Stimulated activated naive CD4-positive, alpha-beta T cell treated with Interleukin-2 at 50 U/mL for 16 hours (primary cell): ENCODE results near the gene TRRAP.
"Not testable (repeated sequence)": the region's sequence is repeated elsewhere in the genome, so short reads cannot be mapped to it uniquely, and the experiment has no call there.

Experiments
- DNase-seq: peaks from one replicate; lab custom pipeline; 2025; lab: John Stamatoyannopoulos, UW

TRRAP gene

DNA sequence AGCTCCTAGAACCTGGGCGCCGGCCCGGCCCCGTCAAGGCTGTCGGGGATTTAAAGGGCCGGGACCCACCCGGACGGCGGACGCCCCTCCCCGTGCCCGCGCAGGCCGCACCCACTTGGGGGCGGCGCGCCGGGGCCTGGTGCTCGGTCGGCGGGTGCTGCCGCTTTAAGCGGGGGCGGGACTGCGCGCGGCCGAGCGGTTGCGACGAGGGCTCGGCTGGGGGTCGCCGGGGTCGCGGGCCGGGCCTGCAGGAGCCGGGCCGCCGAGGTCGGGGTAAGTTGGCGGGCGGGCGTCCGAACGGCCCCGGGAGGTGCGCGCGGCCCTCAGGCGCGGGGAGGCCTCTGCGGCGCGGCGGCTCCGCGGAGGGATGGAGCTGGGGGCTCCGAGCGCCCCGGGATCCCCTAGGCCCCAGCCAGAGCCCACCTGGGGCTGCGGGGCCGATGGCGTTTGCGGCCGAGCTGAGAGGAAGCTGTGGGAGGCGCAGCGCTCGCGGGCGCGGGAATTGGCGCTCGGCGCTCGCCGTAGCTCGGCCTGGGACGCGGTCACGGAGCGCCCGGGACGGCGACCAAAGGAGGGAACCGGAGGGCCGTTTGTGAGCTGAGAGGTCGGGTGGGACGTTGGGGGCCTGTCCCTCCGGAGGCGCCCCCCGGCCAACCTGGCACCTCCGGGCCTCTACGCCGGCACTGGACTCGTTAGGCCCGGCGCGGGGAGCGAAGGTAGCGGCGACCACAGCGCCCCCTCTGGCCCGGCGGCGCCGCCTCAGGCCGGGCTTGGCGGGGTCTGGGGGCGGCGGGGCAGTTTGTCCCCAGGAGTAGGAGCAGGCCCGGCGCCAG lies at the start of gene TRRAP:
Gene TRRAP, plus strand, starts transcription at position 168 of the 833 bp plus-strand sequence. CDS start 2,619 bp downstream, outside the sequence.
- DNase-seq = peak; percentile 72

DNA sequence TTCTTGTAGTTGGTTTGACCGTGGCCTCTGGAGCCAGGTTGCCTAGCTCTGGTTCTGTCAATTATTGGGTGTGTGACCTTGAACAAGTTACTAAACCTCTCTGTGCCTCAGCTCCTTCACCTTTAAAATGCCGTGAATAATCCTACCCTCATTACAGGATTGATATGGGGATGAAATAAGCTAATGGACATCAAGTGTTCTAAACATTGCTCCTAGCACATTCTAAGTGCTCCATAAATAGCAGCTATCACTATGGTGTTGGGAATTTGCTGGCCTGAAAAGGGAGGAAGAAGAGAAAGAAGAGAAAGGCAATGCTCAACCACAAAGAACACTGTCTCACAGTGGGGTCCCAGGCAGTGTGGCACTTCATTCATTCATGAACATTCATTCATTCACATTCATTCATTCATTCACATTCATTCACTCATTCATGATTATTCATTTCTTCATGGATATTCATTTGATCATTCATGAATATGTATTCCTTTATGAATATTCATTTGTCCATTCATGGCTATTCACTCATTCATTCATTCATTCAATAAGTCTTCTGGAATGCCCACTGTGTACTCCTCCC lies 47.3 kb upstream of the TRRAP start:
- no peak for DNase-seq

DNA sequence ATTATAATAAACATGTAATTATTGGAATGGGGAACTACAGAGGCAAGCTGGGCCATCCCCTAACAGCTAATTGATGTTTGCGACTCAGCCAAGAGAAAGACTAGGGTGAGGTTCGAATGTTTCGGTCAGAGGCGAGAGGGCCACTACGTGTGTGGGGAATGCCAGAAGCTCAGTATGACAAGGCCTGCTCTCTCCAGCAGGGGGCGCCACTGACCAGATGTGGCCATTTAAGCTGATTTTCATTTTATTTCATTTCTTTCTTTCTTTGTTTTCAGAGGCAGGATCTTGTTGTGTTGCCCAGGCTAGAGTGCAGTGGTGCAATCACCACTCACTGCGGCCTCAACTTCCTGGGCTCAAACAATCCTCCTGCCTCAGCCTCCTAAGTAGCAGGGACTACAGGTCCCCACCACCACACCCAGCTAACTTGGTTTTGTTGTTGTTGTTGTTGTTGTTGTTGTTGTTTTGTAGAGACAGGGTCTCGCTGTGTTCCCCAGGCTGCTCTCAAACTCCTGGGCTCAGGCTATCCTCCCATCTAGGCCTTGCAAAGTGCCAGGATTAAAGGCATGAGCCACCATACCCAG lies 46.6 kb upstream of the TRRAP start:
- DNase-seq = peak; percentile 14

DNA sequence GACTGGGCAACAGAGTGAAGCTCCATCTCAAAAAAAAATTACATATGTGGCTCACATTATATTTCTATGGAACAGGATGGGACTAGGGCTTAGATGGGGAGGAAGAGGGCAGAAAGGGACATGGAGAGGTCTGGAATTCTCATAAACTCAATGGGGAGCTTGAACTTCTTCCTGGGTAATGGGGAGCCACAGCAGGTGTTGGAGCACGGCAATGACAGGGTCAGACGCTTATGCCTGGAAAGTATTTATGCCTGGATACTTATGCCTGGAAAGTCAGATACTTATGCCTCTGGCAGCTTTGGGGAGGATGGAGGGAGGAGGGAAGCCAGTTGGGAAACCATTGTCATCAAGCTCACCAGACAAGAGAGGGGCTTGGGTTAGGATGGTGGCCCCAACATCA lies 45.3 kb upstream of the TRRAP start:
- DNase-seq = no peak

DNA sequence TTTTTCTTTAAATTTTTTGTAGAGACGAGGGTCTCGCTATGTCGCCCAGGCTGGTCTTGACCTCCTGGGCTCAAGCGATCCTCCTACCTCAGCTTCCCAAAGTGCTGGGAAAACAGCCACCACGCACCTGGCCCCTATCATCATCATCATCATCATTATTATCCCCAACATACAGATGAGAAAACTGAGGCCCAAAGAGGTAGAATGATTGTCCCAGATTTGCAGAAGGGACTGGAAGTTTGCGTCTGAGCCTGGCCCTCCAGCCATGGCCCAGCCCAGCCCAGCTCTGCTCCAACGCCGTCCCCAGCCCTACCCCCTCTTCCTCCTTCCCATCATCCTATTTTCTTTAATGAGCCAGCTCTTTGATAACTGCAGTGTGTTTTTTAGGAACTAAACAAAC lies 43.4 kb upstream of the TRRAP start:
- DNase-seq = no peak

DNA sequence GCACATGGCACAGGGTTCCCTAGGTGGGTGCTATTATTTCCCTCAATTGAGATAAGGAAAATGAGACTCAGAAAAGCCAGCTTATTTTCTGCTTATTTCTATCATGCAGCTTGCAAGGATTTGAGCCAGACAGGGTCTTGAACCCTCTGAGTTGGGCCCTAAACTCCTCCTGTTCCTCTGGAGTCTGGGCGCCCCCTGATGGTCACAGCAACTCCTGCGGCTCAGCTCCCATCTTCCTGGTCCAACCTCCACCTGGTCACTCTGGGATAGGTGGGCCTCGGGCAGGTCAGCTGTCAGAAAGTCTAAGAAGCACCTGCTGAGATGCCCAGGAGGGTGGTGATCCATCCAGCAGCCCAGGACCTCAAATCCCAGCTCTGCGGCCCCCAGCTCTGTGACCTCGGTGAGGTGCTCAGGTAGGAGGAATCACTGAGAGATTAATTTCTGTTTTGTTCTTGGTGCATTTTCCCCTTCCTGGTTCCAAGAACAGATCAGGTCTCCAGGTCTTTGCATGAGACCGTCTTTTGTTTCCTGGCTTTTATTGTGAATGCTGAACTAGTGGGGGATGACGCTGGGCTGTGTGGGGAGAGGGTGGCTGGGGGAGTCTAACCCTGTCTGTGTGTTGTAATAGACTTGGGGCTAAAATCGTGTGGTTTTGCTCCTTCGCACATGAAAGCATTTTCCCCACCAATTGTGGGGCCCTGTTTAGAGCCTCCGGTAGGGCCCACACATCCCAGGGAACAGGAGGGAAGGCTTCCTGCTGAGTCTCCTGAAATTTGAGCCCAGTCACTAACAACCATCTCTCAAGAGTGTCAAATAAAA lies 41.3 kb upstream of the TRRAP start:
- no peak for DNase-seq

DNA sequence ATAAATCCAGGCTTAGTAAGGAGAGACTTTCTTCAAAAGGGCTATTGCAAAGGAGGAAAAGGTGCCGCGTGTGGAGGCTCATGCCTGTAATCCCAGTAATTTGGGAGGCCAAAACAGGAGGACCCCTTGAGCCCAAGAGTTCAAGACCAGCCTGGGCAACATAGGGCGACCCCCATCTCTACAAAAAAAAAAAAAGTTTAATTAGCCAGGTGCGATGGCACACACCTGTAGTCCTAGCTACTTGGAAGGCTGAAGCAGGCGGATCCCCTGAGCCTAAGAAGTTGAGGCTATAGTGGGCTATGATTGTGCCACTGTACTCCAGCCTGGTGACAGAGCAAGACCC lies 40.7 kb upstream of the TRRAP start:
- no peak for DNase-seq

DNA sequence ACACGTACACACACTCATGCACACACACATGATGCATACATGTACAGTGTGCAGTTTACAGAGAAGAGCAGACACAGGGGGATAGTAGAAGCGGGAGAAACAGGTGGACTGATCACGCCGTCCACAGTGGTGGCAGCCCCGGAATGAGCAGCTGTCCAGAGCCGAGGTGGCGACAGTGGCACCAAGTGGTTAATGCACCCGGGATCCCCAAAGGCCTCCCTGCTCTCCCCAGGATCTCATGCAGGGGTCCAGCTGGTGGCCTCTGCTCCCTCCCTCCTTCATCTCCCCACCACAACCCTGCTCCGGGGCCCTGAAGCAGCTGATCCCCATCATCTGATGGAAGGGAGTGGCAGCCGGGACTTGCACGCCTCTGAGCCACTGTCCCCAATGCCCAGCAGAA lies 38.2 kb upstream of the TRRAP start:
- no peak for DNase-seq

DNA sequence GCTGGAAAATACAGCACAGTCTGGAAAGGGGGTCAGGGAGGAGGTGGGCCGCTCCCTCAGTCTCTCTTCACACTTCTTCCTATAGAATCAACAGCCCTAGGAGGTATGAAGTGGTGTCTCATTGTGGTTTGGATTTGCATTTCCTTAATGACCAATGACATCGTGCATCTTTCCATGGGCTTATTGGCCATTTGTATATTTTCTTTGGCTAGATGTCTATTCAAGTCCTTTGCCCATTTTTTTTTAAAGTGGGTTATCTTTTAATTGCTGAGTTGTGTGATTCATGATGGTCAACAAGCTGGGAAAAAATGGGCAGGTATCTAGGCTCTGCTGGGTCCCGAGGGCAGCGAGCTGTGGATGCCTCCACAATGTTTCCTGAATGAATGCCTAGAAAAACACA lies 37.6 kb upstream of the TRRAP start:
- no peak for DNase-seq

DNA sequence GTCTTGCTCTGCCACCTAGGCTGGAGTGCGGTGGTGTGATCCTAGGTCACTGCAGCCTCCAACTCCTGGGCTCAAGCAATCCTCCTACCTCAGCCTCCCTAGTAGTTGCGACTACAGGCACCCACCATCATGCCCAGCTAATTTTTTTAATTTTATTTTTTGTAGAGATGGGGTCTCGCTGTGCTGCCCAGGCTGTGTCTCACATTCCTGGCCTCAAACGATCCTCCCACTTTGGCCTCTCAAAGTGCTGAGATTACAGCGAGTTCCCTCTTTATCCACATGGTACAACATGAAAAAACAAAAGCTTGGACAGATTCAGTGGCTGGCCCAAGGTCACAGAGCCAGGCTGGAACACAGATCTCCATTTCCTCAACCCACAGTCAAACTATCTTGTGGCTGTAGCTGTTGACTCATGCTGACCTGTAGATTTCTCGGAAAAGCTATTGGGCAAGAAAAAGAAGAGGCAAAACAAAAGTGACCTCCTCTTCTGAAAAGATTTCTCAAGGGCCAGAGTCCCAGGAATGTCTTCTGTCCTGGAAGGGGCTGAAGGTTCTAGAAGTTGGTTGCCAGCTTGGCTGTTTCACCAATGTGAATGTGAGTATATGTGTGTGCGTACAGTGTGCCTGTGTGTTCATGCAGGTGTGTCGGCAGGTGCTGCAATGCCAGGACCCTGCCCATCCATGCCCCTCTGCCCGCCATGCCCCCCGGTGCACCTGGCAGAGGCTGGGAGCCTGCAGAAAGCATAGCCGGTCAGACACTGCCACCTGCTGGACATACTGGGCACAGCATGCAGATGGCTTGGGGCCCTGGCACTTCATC lies 36.9 kb upstream of the TRRAP start:
- DNase-seq = peak; percentile 59

DNA sequence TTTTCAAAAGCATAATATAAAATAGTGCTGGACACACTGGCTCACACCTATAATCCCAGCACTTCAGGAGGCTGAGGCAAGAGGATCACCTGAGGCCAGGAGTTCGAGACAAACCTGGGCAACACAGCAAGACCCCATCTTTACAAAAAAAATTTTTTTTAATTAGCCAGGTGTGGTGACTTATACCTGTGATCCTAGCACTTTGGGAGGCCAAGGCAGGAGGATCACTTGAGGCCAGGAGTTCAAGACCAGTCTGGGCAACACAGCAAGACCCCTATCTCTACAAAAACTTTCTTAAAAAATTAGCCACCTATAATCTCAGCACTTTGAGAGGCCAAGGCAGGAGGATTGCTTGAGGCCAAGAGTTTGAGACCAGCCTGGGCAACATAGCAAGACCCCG lies 35.8 kb upstream of the TRRAP start:
- not testable (repeated sequence) for DNase-seq

DNA sequence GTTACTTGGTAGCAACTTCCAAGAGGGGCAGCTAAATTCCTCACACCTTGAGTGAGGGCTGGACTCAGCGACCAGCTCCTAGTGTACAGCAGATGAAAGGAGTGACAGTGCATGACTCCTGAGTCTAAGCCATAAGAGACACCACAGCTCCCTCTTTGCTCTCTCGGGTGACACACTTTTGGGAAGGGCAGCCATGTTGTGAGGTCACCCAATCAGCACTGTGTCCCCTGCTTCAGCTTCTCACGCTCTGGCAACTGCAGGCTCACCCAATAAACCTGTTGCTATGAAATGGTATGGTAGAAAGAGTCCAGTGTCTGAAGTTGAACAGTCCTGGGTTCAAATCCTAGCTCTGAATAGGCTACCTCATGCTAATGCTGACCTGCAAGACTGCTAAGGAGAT lies 29.4 kb upstream of the TRRAP start:
- no peak for DNase-seq

DNA sequence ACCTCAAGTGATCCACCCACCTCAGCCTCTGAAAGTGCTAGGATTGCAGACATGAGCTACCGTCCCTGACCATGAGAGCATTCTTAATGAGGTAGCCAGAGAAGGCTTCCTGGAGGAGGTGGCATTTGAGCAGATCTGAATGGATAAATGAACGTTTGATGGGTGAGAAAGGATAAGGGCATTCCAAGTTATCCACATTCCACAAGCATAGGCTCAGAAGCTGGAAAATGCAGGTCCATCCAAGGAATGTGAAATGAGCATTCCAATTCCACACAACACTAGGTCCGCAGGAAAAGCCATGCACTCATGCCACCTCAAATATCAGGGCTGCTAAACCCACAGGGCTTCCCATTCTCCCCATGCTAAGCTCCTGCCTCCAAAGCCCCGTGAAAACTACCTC lies 25.5 kb upstream of the TRRAP start:
- no peak for DNase-seq

DNA sequence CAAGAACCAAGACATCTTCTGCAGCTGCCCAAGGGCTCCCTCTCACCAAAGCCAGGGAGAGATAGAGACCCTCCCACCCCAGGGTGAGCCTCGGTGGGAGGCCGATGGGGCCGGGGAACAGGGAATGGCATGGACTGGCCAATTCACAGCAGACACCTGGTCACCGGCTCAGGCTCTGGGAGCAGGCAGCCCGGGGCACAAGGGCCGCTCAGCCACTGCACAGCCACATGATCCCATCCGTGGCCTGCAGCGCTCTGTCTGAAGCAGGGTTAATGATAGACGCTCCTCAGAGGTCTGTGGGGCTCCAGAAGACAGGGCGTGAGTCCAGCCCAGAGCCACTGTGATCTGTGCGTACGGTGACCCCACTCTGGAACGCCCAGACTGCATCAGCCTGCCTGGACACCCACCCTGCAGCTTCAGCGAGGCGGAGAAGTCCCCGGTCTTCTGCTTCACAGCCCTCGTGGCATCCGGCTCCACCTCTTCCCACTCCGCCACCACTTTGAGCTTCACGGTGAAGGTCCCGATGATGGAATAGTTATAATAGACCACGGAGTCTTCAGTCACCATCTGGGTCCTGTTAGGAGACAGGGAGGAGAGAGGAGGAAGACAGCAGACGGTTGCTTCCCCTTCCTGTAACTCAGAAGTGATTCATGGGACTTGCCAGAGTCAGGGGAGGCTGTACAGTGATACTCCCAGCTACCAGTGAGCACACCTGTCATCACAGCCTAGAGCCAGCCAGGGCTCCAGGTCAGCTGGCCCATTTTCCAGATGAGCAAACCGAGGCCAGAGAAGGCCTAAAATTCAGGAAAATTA lies 22.5 kb upstream of the TRRAP start:
- DNase-seq = no peak

DNA sequence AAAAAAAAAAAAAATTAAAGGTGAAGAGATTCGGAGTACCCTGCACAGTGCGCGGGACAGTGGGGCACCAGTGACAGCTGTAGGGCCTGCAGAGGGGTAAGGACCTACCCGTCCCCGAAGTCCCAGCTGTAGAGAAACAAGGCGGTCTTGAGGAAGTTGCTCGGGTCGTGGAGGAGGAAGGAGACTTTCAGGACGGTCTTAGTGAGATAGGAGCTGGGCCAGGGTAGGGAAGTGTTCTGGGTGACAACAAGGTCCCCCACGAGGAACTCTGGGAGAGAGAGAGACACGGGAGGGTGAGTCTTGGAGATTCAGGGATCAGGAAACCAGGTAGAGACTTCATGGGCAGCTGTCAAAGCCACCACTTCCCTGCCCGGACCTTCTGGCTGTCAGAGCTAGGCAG lies 18.3 kb upstream of the TRRAP start:
- DNase-seq = no peak

DNA sequence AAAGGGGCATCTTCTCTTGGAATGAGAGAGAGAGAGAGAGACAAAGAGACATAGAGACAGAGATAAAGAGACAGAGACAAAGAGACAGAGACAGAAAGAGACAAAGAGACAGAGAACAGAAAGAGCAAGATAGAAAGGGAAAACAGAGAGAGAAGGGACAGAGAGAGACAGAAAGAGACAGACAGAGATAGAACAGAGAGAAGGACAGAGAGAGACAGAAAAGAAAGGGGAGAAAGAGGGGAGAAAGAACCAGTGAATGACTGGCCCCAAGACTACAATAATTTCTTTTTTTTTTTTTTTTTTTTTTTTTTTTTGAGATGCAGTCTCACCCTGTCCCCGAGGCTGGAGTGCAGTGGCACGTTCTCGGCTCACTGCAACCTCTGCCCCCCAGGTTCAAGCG lies 16.1 kb upstream of the TRRAP start:
- no peak for DNase-seq

DNA sequence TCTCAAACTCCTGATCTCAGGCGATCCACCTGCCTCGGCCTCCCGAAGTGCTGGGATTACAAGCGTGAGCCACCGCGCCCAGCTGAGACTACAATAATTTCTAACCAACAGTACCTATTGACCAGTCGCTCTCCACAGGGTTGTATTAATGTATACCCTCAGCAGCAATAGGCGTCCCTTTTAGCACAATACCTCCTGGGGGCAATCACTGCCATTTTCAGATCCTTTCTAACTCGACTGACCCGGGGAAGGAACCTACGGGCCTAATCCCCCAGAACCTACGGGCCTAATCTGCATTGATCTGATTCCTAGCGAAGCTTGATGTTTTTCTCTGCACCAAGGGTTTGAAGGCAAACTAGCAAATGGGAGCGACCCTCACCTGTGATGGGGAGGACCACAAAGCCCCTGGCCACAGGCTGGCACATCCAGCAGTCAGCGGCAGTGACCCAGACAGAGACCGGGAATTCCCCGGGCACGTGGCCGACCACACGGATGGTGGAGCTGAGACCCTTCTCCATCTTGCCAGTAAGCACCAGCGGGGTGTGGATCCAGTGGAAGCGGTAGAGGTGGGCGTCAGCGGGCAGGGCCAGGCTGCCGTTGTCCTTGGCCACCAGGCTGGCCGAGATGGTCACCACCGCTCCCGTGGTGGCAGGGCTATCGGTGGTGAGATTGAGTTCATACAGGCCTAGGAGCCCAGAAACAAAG lies 15.5 kb upstream of the TRRAP start:
- DNase-seq = no peak

DNA sequence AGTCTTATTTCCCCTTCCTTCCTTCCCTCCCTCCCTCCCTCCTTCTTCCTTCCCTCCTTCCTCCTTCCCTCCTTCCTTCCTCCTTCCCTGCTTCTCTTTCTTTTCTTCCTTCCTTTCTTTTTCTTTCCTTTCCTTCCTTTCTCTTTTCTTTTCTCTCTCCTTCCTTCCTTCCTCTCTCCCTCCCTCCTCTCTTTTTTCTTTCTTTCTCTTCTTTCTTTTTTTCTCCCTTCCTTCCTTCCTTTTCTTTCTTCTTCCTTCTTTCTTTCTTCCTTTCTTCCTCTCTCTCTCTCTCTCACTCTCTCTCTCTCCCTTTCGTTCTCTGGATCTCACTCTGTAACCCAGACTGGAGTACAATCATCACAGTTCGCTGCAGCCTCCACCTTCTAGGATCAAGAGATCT lies 14.7 kb upstream of the TRRAP start:
- DNase-seq = no peak

DNA sequence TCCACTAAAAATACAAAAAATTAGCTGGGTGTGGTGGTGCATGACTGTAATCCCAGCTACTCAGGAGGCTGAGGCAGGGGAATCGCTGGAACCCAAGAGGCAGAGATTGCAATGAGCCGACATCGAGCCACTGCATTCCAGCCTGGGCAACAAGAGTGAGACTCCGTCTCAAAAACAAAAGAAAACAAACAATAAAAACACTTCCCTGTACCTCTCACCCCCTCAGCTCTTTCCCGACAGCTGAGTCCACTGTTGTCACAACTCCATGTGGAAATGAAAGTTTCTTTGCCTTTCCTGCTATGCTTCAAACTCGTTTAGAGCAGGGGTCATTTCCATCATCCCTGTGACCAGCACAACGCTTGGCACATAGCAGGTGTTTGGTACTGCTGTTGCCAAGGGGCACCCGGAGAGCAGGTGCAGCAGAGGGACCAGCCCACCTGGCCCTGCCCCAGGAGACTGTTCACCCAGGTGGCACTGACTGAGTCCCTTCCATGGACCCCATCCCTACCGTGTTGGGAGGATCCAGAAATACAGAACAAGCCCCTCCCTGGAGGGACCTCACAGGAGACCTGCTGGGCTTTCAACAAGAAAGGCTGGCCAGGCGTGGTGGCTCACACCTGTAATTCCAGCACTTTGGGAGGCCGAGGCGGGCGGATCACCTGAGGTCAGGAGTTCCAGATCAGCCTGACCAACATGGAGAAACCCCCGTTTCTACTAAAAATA lies 13.4 kb upstream of the TRRAP start:
- DNase-seq = no peak

DNA sequence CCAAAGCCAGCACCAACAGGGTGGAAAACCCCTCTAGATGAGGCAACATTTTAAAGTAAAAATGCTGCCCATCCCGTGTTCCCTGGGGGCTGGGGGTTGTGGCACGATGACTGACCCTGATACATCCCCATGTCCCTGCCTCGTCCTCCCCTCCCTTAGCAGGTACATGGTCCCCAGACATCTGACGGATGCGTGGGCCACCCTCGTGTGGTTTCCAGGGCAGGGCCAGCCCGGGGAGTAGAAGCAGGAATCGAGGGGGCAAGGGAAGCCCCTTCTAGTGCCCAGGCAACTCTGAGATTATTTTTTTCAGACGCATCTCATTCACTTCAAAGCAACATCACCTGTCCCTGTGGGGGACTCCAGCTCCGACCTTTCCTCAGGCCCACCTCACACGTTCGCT lies 12.0 kb upstream of the TRRAP start:
- no peak for DNase-seq
